ENCODE measurements around the gene CDC40.
"Not testable (repeated sequence)": the region's sequence is repeated elsewhere in the genome, so short reads cannot be mapped to it uniquely, and the experiment has no call there.

Gene CDC40

DNA sequence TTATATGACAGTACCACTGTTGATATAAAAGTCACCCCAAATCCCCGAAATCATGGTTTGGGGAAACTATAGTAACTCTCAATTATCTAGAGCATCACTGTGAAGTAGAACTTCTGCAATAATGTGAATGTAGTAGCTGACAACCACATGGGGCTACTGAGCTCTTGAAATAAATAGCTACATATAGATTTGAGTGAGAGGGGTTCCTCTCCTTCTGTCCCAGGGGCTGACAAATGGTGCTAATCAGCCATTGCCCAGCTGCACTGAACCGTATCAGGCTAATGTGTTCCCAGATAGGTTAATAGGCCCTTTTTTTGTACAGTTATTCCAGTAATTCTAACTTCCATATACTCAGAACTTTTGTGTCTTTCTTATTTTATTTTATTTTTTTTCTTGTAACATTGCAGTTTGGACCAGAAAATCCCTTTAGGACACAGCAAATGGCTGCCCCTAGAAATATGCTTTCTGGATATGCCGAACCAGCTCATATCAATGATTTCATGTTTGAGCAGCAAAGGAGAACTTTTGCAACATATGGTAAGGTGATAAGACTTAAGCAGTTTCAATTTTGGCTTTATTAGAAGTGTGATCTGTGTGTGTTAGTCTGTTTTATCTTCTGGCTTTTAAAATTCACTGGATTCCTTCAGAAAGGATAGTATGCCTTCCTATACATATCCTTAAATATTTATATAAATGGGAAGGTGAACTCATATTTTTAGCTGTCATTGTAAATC lies 21.1 kb downstream of the CDC40 start:
- DNase-seq (ENCODE audit: low read depth, low spot score): no peak

- no peak for DNase-seq (ENCODE audit: low read depth, low spot score)
Measured at GRCh38 chr6:110207652-110208051, 27.4 kb downstream of the CDC40 start.

- no peak for DNase-seq (ENCODE audit: low read depth, low spot score)
Measured at GRCh38 chr6:110211753-110212152, 31.5 kb downstream of the CDC40 start.

DNA sequence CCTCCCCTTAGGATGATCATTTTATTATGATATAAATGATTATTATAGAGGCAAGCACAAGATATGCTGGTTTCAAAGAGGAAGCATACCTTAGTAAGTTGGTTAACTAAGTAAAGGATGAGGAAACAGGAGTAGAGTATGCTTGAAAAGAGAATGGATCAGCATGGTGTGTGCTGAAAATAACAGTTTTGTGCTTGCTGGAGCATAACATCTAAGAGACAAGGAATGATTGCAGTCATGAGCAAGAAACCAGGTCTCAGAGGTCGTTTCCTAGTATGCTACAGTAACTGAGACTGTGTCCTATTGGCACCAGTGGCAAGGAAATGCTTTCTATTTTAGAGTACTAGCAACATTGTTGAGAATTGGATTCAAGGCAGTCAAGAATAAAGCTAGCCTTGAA lies 34.1 kb downstream of the CDC40 start:
- DNase-seq (ENCODE audit: low read depth, low spot score): no peak

GRCh38 chr6:110216140-110216539 lies 35.9 kb downstream of the CDC40 start:
- no peak for DNase-seq (ENCODE audit: low read depth, low spot score)

- no peak for DNase-seq (ENCODE audit: low read depth, low spot score)
Measured at GRCh38 chr6:110217266-110217665, 37.0 kb downstream of the CDC40 start.

DNA sequence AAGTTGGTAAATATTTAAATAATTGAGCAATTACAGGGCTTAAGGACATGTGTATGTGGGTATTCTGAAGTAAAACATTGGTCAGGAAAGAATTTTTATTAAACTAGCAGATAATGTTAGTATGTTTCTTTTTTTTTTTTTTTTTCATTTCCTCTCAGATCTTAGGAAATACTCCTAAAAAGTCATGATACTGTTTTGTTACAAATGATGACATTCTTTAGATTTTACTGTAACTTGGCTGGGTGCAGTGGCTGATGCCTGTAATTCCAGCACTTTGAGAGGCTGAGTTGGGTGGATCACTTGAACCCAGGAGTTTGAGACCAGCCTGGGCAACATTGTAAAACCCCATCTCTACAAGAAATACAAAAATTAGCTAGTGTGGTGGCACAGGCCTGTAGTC lies 41.5 kb downstream of the CDC40 start:
- DNase-seq (ENCODE audit: low read depth, low spot score): no peak

DNA sequence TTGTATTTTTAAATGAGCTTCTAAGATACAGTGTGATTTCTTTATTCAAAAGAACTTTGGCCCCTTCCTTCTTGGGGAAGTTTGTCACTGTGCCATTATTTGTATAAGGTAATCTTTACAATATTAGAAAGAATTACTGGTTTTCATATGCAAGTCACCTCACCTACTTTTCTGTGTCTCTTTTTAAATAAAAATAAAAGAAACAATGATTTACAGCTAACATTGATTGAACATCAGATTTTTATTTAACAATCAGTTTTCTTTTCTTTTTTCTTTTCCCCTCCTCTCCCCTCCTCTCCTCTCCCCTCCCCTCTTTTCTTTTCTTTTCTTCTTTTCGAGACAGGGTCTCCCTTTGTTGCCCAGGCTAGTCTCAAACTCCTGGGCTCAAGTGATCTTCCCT lies 46.0 kb downstream of the CDC40 start:
- DNase-seq (ENCODE audit: low read depth, low spot score): no peak

GRCh38 chr6:110232450-110232849 lies 52.2 kb downstream of the CDC40 start:
- no peak for DNase-seq (ENCODE audit: low read depth, low spot score)

DNA sequence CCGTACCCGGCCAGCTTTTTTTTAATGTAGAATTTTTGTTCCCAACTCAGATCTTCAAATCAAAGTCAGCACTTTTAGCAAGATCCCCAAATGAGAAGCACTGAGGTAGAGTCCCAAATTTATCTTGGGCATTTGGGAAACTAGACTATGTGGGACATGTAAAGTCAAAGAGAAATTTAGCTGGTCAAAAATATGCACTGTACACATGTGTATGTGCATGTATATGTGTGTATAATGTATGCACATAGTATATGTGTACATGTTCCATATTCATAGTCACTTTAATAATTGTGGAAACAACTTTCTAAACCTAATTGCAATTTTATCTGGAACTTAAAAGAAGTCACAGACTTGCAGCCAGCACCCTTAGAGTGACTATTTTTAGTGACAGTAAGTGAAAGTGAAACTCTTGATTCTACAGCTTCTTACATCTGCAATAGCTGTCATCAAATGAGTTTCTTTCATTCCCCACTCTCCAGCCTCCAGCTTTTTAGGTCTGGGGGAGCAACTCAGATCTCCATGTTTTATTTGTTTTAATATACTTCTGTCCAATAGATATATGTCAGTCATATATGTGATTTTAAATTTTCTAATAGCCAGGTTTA lies 53.6 kb downstream of the CDC40 start:
- DNase-seq (ENCODE audit: low read depth, low spot score): no peak

- DNase-seq (ENCODE audit: low read depth, low spot score): not testable (repeated sequence)
Measured at GRCh38 chr6:110236007-110236406, 55.8 kb downstream of the CDC40 start.

- DNase-seq (ENCODE audit: low read depth, low spot score): no peak
Measured at GRCh38 chr6:110239526-110240274, 59.5 kb downstream of the CDC40 start.

GRCh38 chr6:110244621-110245020 lies 64.4 kb downstream of the CDC40 start:
- not testable (repeated sequence) for DNase-seq (ENCODE audit: low read depth, low spot score)

GRCh38 chr6:110246378-110246777 lies 66.2 kb downstream of the CDC40 start:
- DNase-seq (ENCODE audit: low read depth, low spot score): no peak

- DNase-seq (ENCODE audit: low read depth, low spot score): no peak
Measured at GRCh38 chr6:110246900-110247546, 66.8 kb downstream of the CDC40 start.

GRCh38 chr6:110250058-110250457 lies 69.8 kb downstream of the CDC40 start:
- no peak for DNase-seq (ENCODE audit: low read depth, low spot score)

DNA sequence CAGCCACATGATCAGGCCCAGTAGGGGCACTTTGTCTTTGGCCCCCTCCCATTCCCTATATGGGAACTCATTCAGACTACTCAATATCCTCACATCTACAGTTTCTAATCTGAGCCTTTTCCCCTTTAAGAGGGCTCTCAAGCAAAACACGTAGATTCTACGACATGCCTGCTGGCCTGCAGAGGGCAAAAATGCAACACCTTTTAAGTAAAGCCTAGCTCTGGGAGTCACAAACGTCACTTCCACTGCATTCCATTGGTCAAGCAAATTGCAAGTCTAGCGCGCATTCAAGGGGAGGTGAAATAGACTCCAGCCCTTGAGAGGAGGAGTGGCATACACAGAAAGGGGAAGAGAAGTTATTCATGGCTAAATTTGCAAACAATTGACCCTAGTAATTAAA lies 70.6 kb downstream of the CDC40 start:
- peak; percentile 51 for DNase-seq (ENCODE audit: low read depth, low spot score)

- DNase-seq (ENCODE audit: low read depth, low spot score): peak; percentile 68
Measured at GRCh38 chr6:110255211-110255750, 75.1 kb downstream of the CDC40 start.

GRCh38 chr6:110256366-110256765 lies 76.1 kb downstream of the CDC40 start:
- DNase-seq (ENCODE audit: low read depth, low spot score): no peak

GRCh38 chr6:110265273-110265672 lies 85.0 kb downstream of the CDC40 start:
- DNase-seq (ENCODE audit: low read depth, low spot score): no peak

DNA sequence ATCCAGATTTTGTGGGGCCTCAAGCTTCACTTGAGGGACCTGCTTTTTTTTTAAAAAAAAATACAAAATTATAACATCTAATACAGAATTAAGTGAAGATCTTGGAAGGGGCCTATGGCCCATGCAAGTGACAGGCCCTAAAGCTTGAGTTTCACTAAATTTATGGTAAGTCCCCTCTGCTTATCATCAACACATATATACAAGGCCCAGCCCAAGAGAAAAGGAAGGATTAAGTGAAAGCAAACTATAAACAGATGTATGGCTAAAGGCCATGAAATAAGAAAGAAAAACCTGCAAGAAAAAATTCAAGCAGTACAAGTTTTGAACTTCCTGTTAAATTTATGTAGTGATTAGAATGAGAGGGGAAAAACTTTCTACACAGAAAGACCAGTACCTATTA lies 86.8 kb downstream of the CDC40 start:
- no peak for DNase-seq (ENCODE audit: low read depth, low spot score)

- no peak for DNase-seq (ENCODE audit: low read depth, low spot score)
Measured at GRCh38 chr6:110269623-110270022, 89.4 kb downstream of the CDC40 start.

Measured in ELF-1 (cell line).